ENCODE measurements around the gene FOLH1.
"Not testable (repeated sequence)": the region's sequence is repeated elsewhere in the genome, so short reads cannot be mapped to it uniquely, and the experiment has no call there.

FOLH1 gene

GRCh38 chr11:49177936-49178335 lies 30.5 kb downstream of the FOLH1 start:
- DNase-seq (ENCODE audit: low spot score), result not testable (repeated sequence)

DNA sequence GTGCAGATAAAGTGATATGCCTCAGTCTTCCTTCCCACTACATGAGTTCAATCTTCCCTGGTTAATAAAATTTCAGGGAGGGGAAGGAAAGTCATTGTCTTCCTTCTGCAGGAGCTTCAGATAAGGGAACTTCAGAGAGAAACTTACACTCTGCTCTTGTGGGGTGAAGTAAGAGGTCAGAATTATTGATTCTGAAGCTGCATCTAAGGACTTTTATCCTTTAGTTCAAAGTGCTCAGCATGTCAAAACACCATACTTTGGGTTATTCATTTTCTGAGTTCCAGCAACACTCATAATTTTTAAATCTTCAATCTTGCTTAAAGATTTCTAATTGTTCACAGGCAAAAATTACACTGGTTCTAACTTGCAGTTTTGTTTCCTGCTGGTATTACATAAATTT lies 33.0 kb downstream of the FOLH1 start:
- DNase-seq (ENCODE audit: low spot score), result not testable (repeated sequence)

DNA sequence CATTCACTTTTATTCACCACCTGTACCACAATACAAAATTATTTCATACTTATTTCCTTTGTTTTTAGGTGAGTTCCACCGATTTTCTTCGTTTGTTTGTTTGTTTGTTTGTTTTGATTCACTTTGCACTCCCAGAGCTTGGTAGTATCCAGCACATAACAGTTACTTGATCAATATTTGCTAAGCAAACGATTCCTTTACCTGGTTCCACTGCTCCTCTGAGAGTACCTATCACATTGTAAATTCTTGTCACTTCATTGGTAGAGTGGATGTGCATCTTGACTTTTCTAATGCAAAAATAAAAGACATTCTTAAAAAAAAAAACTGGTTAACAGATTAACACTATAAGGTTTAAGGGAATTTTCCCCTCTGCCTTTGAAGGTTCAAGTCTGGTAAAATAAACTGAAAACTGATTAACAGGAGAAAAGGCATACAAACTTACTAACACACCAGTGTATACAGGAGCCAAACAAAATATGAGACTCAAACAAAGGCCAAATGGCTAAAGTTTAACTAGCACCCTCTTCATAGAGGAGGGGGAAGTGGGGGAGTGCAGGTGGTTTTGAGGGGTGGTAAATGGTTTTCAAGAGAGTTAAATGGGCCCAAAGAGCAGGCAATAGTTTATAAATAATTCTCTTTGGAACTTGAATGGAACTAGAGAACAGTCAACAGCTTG lies 33.6 kb downstream of the FOLH1 start:
- not testable (repeated sequence) for DNase-seq (ENCODE audit: low spot score)

DNA sequence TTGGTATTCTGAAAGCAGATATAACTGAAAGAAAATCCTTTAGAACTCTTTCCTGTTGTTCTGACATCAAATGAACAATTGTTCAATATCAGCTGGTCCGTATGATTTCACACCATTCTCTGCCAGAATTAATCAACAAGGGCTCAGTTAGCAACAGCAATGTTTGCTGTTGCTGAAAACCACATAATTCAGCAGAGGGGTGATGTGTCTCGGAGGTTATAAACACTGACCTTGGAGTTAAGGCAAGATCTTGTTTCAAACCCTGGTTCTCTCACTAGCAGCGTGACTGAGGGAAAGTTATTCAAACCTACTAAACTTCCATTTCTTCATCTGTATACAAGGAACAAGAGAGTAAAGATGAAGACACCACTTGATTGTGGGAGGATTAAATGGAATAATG lies 36.8 kb downstream of the FOLH1 start:
- DNase-seq (ENCODE audit: low spot score), result not testable (repeated sequence)

- not testable (repeated sequence) for DNase-seq (ENCODE audit: low spot score)
Observed at GRCh38 chr11:49169579-49169978, 38.8 kb downstream of the FOLH1 start.

DNA sequence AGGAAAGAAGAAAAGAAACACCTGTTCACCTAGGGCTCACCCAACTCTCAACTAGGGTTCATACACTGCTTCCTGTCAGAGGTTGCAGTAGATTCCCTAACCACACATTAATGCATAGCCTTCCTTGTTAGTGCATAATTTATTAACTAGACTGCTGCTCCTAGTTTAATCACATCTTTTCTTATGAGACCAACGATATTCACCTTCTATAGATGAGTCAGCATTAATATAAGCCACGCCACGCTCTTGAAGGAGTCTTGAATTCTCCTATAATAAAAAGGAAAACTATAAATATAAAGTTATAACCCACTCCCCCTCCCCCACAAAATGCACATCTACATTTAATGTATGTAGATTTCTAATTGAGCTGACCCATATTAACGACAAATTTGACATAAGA lies 39.4 kb downstream of the FOLH1 start:
- DNase-seq (ENCODE audit: low spot score), result not testable (repeated sequence)

- no peak for DNase-seq (ENCODE audit: low spot score)
Observed at GRCh38 chr11:49151211-49151610, 57.2 kb downstream of the FOLH1 start.

DNA sequence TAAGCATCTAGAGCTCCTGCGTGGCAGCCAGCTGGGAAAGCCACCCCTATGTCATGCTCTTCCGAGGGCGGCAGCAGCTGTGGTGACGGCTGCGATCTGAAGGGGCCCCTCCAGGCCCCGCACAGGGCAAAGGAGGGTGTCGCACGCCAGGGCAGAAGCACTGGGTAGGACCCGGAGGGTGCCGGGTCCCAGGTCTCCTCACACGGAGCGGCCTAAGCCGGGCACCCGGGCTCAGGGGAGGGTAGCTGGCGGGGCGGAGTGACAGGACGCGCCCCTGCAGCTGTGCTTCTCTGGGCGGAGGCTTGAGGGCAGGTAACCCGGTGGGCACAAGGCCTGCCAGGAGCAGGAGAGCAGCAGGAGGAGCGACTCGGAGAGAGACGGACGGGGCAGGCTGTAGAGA lies 106.0 kb downstream of the FOLH1 start:
- not testable (repeated sequence) for DNase-seq (ENCODE audit: low spot score)

All from CD4-positive, alpha-beta T cell treated with Interleukin-15 for 4 hours (primary cell).